IMR-90 (cell line): Measurements from ENCODE around the gene POLR3A.

Experiments used
- MXI1 ChIP-seq: IDR thresholded peaks from 2 replicates; pipeline ENCODE4 v1.6.1; 2012; ENCODE audit warnings: low read depth, mild to moderate bottlenecking, low read length, moderate library complexity, borderline replicate concordance
- TF ChIP-seq, protein P1 (sequence below): conservative IDR thresholded peaks from 2 replicates; pipeline ENCODE4 v1.5.1; 2012; ENCODE audit warnings: mild to moderate bottlenecking, low read depth, low read length, improper control_type of control experiment

DNA sequence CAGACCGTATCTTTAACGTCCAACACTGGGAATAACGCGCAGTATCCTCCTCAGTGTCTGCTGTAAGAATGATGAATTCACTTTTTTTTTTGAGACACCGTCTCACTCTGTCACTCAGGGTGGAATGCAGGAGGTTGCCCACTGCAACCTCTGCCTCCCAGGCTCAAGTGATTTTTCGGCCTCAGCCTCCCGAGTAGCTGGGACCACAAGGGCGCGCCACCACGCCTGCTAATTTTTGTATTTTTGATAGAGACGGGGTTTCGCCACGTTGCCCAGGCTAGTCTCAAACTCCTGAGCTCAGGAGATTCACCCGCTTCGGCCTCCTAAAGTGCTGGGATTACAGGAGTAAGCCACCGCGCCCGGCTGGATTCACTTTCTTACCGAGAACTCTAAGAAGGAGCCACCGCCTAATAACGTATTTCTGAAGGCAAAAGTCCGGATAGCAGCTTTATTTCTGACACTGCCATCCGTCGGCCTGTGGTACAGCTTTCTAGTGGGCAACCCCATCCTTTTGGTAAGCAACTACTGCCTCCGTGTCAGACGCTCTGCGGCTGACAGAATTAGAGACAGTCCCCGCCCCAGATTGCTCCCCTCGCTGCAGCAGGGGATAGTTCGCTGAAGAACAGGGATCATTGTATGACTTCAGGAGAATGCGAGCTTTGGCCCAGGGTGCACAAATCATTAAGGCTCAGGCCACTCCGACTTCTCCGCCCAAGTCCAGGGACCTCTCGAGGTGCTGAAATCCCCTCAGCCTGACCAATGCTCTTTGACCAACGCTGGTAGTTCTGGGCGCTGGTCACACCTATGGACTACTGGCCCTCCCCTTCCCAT is 662 bp downstream of the POLR3A start:
- TF ChIP-seq MXI1 = no peak
- TF ChIP-seq, protein P1, sequence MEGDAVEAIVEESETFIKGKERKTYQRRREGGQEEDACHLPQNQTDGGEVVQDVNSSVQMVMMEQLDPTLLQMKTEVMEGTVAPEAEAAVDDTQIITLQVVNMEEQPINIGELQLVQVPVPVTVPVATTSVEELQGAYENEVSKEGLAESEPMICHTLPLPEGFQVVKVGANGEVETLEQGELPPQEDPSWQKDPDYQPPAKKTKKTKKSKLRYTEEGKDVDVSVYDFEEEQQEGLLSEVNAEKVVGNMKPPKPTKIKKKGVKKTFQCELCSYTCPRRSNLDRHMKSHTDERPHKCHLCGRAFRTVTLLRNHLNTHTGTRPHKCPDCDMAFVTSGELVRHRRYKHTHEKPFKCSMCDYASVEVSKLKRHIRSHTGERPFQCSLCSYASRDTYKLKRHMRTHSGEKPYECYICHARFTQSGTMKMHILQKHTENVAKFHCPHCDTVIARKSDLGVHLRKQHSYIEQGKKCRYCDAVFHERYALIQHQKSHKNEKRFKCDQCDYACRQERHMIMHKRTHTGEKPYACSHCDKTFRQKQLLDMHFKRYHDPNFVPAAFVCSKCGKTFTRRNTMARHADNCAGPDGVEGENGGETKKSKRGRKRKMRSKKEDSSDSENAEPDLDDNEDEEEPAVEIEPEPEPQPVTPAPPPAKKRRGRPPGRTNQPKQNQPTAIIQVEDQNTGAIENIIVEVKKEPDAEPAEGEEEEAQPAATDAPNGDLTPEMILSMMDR = no peak
